MCF 10A (cell line): Measurements from ENCODE around the gene DDX23. TPM values are rescaled to one million over a fixed set of nuclear protein-coding genes. Genes with fewer than 3 reads are reported as not detected.

ENCODE experiments used
- BruUV-seq: library from RNA; stranded (reverse); fragments of 400-500 nt; replicated peaks from 2 replicates; lab custom pipeline; 2021; lab: Mats Ljungman, UMichigan
- CTCF ChIA-PET: fragments of 300-600 bp; sonication (Branson Sonifier 250); formaldehyde crosslinking; extraction: SDS; loops from one replicate; lab custom pipeline; 2021; ENCODE audit warnings: antibody characterized with exemption, inconsistent platforms; lab: Yijun Ruan, JAX
- POLR2A ChIA-PET: fragments of 300-600, 350-650 bp; sonication (Branson Sonifier 250); formaldehyde crosslinking; extraction: SDS; loops from one replicate; lab custom pipeline; 2020; ENCODE audit warnings: antibody characterized with exemption, inconsistent platforms; lab: Yijun Ruan, JAX
- DNase-seq: peaks from one replicate; pipeline ENCODE4 v3.0.0-alpha.2; 2018; ENCODE audit not compliant: unreplicated experiment
- H3K27ac Mint-ChIP-seq: one replicate; pipeline ENCODE4 v1.8.0; 2022; ENCODE audit warnings: mild to moderate bottlenecking, low read depth, mixed read lengths; ENCODE audit not compliant: unreplicated experiment
- H3K27me3 Mint-ChIP-seq: one replicate; pipeline ENCODE4 v1.8.0; 2022; ENCODE audit warnings: mixed read lengths; ENCODE audit not compliant: insufficient read depth, unreplicated experiment
- H3K36me3 Mint-ChIP-seq: one replicate; pipeline ENCODE4 v1.8.0; 2022; ENCODE audit warnings: mild to moderate bottlenecking, moderate library complexity, mixed read lengths; ENCODE audit not compliant: insufficient read depth, unreplicated experiment
- H3K4me1 Mint-ChIP-seq: one replicate; pipeline ENCODE4 v1.8.0; 2022; ENCODE audit warnings: mixed read lengths; ENCODE audit not compliant: insufficient read depth, unreplicated experiment
- H3K4me3 Mint-ChIP-seq: one replicate; pipeline ENCODE4 v1.8.0; 2022; ENCODE audit warnings: mild to moderate bottlenecking, moderate library complexity, mixed read lengths; ENCODE audit not compliant: unreplicated experiment
- H3K9me3 Mint-ChIP-seq: one replicate; pipeline ENCODE4 v1.8.0; 2022; ENCODE audit warnings: mixed read lengths; ENCODE audit not compliant: unreplicated experiment
- intact Hi-C: fragments of 100-400 bp; cut with micrococcal nuclease; formaldehyde crosslinking; loops from 2 replicates; pipeline ENCODE4 v1.14.1; 2022
- total RNA-seq: library from RNA; stranded (reverse); gene quantifications from 2 replicates; pipeline ENCODE4 v1.2.3, GENCODE V29; 2022
- TF ChIP-seq, protein P1 (sequence below): fragments of 200-600 bp; IDR thresholded peaks from one replicate; pipeline ENCODE4 v1.8.0; 2022; ENCODE audit warnings: antibody characterized with exemption, mild to moderate bottlenecking; ENCODE audit not compliant: unreplicated experiment

DDX23 gene
- total RNA-seq, 1 experiment from 2014 or later: 88.4 TPM

DNA sequence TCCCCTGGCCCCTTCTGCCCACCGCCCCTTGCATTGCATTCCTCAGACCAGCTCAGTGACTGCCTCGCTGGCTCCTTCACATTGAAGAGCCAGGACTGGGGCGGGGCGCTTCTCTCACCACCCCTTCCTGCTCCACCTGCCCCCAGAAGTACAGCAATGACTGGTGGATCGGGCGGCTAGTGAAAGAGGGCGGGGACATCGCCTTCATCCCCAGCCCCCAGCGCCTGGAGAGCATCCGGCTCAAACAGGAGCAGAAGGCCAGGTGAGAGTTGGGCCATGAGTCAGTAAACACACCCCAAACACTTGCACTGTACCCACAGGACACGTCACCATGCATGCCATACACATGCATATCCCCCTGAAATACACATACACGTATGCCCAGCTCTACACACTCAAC lies 27.9 kb downstream of the DDX23 start:
- no peaks in the 10 kb centered on the region for H3K9me3 Mint-ChIP-seq
- H3K27ac Mint-ChIP-seq: peak overlapping the region; percentile 44
- BruUV-seq: no TSS peak
- peak; percentile 62 for DNase-seq
- peaks cover 11% of the 10 kb centered on the region for H3K36me3 Mint-ChIP-seq
- intact Hi-C loops: no loop called here
- ChIA-PET CTCF (interaction anchor here (0.6 to 6.7 kb wide), 5 partner anchors 9 to 76 kb away, joined by 3 to 46 read pairs (median 3); partner anchors contain the start of gene DDX23), POLR2A (interaction anchor here (0.5 to 1.6 kb wide), 3 partner anchors 10 to 194 kb away, joined by 3 to 7 read pairs (median 3); no protein-coding TSS in a partner anchor)
- no peak overlapping the region for H3K4me3 Mint-ChIP-seq
- H3K27me3 Mint-ChIP-seq: no peaks in the 10 kb centered on the region
- peaks cover 10% of the 10 kb centered on the region for H3K4me1 Mint-ChIP-seq
- TF ChIP-seq, protein P1, sequence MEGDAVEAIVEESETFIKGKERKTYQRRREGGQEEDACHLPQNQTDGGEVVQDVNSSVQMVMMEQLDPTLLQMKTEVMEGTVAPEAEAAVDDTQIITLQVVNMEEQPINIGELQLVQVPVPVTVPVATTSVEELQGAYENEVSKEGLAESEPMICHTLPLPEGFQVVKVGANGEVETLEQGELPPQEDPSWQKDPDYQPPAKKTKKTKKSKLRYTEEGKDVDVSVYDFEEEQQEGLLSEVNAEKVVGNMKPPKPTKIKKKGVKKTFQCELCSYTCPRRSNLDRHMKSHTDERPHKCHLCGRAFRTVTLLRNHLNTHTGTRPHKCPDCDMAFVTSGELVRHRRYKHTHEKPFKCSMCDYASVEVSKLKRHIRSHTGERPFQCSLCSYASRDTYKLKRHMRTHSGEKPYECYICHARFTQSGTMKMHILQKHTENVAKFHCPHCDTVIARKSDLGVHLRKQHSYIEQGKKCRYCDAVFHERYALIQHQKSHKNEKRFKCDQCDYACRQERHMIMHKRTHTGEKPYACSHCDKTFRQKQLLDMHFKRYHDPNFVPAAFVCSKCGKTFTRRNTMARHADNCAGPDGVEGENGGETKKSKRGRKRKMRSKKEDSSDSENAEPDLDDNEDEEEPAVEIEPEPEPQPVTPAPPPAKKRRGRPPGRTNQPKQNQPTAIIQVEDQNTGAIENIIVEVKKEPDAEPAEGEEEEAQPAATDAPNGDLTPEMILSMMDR: no peak

DNA sequence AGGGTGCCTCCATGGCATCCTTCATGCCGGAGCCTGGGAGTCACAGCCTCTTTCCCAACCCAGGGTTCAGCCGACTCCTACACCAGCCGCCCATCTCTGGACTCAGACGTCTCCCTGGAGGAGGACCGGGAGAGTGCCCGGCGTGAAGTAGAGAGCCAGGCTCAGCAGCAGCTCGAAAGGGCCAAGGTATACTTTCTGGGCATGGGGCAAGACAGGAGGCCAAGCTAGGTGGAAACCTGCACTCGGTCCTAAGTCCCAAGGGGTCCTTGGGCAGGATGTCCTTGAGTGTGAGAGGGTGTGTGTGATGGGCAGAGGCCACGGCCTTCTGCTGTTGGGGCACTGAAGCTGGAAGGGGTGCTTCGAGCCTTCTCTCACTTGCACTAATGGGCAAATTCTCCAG lies 28.7 kb downstream of the DDX23 start:
- Mint-ChIP-seq H3K36me3 (peaks cover 2% of the 10 kb centered on the region), H3K9me3 (no peaks in the 10 kb centered on the region), H3K4me3 (no peak overlapping the region), H3K4me1 (peaks cover 12% of the 10 kb centered on the region), H3K27me3 (no peaks in the 10 kb centered on the region), H3K27ac (no peak overlapping the region)
- intact Hi-C loops: no loop called here
- CTCF ChIA-PET: interaction anchor here (0.6 to 6.7 kb wide), 4 partner anchors 8 to 893 kb away, joined by 3 to 46 read pairs (median 3); no protein-coding TSS in a partner anchor
- TF ChIP-seq, protein P1: no peak
- BruUV-seq: no TSS peak
- DNase-seq: no peak
- POLR2A ChIA-PET: interaction anchor here (0.9 to 1.6 kb wide), 3 partner anchors 9 to 10 kb away, joined by 3 to 7 read pairs (median 3); no protein-coding TSS in a partner anchor

DNA sequence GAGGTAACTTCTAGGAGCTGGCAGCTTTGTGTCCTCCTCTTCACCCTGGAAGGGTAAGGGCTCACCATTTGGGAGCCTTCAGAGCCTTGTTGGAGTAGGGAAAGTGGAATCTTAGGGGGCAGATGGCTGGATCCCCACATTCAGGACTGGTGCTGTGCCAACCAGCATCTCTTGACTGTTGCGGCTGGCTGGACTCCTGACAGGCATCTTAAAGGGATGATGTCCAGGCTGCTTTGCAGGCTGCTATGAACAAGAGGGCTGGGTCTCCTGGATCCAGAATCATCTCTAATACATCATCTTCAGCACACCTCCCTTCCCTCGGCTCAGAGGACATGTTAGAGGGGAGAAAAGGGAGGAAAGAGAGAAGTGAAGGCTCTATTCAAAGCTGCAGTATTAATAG lies 29.3 kb downstream of the DDX23 start:
- no peak for DNase-seq
- no peaks in the 10 kb centered on the region for H3K36me3 Mint-ChIP-seq
- POLR2A ChIA-PET: interaction anchor here (0.9 to 1.5 kb wide), 2 partner anchors 8 to 11 kb away, joined by 3 read pairs; no protein-coding TSS in a partner anchor
- CTCF ChIA-PET: interaction anchor here (0.6 to 6.7 kb wide), 4 partner anchors 7 to 892 kb away, joined by 3 to 46 read pairs (median 4); no protein-coding TSS in a partner anchor
- BruUV-seq: no TSS peak
- H3K9me3 Mint-ChIP-seq: no peaks in the 10 kb centered on the region
- TF ChIP-seq, protein P1: no peak
- intact Hi-C loops: no loop called here
- no peak overlapping the region for H3K4me3 Mint-ChIP-seq
- no peaks in the 10 kb centered on the region for H3K27me3 Mint-ChIP-seq
- H3K27ac Mint-ChIP-seq: no peak overlapping the region
- peaks cover 17% of the 10 kb centered on the region for H3K4me1 Mint-ChIP-seq

DNA sequence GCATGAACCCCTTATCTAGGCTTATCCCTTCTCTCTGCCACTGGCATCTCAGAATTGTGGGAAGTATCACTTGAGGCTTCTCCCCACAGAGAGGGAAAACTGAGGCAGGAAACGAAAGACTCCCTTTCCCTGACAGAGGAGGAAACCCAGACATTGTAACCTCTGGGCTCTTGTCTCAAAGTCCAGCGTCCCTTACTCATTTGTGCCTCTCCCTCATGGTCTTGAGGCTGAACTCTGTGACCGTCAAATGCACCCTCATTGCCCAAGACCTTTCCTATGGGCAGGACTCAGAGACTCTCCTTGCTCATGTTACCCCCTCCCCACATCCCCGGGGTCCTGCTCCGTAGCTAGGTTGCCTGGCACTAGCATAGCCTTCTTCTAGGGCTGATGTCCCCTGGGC lies 29.8 kb downstream of the DDX23 start:
- intact Hi-C loops: no loop called here
- TF ChIP-seq, protein P1: no peak
- H3K27me3 Mint-ChIP-seq: no peaks in the 10 kb centered on the region
- no TSS peak for BruUV-seq
- ChIA-PET POLR2A (no interaction called here), CTCF (interaction anchor here (0.9 to 1.7 kb wide), 2 partner anchors 27 to 166 kb away, joined by 4 read pairs; no protein-coding TSS in a partner anchor)
- H3K36me3 Mint-ChIP-seq: no peaks in the 10 kb centered on the region
- no peak overlapping the region for H3K27ac Mint-ChIP-seq
- H3K4me3 Mint-ChIP-seq: no peak overlapping the region
- no peak for DNase-seq
- H3K4me1 Mint-ChIP-seq: peaks cover 23% of the 10 kb centered on the region
- no peaks in the 10 kb centered on the region for H3K9me3 Mint-ChIP-seq
